GM18519 (cell line): ENCODE measurements around the gene ADPRS.

ENCODE experiments used
- ATAC-seq: cut with Tn5 transposase; IDR thresholded peaks from one replicate; pipeline ENCODE4 v1.9.1; 2021; ENCODE audit warnings: mild to moderate bottlenecking, moderate library complexity; ENCODE audit not compliant: unreplicated experiment, low FRiP score

ADPRS gene

GRCh38 chr1:36107394-36107793 is 18.7 kb downstream of the ADPRS start:
- no peak for ATAC-seq

- ATAC-seq: no peak
Observed at GRCh38 chr1:36108314-36108713, 19.6 kb downstream of the ADPRS start.

- ATAC-seq: no peak
Observed at GRCh38 chr1:36109041-36109679, 20.5 kb downstream of the ADPRS start.

- no peak for ATAC-seq
Observed at GRCh38 chr1:36111151-36111550, 22.5 kb downstream of the ADPRS start.

GRCh38 chr1:36112823-36113222 is 24.1 kb downstream of the ADPRS start:
- ATAC-seq: no peak

- no peak for ATAC-seq
Observed at GRCh38 chr1:36114371-36114770, 25.7 kb downstream of the ADPRS start.

GRCh38 chr1:36115200-36115669 is 26.5 kb downstream of the ADPRS start:
- no peak for ATAC-seq

- ATAC-seq: no peak
Observed at GRCh38 chr1:36115931-36116330, 27.2 kb downstream of the ADPRS start.

- no peak for ATAC-seq
Observed at GRCh38 chr1:36116901-36117300, 28.2 kb downstream of the ADPRS start.

GRCh38 chr1:36118447-36119204 is 29.9 kb downstream of the ADPRS start:
- ATAC-seq: no peak

- ATAC-seq: no peak
Observed at GRCh38 chr1:36119456-36119855, 30.8 kb downstream of the ADPRS start.

- no peak for ATAC-seq
Observed at GRCh38 chr1:36122062-36123030, 33.7 kb downstream of the ADPRS start.

- no peak for ATAC-seq
Observed at GRCh38 chr1:36123356-36123755, 34.7 kb downstream of the ADPRS start.

- no peak for ATAC-seq
Observed at GRCh38 chr1:36124404-36125128, 35.9 kb downstream of the ADPRS start.

- no peak for ATAC-seq
Observed at GRCh38 chr1:36125129-36125991, 36.7 kb downstream of the ADPRS start, which contains the start of gene COL8A2. TSS of gene COL8A2 (minus strand) at chr1:36125222. CDS start at chr1:36100242, 24,980 bp downstream.

- ATAC-seq: no peak
Observed at GRCh38 chr1:36126005-36126716, 37.5 kb downstream of the ADPRS start.

GRCh38 chr1:36126797-36127500 is 38.3 kb downstream of the ADPRS start:
- no peak for ATAC-seq
